Spleen (tissue), 7 donors: ENCODE results near the gene RASA3.

ENCODE experiments used
- CTCF ChIP-seq, 11 experiments: fragments of 200-600 bp in 7 of 11; fragments of 450-650 bp in 4 of 11; sonication (generic) in 4 of 11; IDR thresholded peaks in 8 of 11; conservative IDR thresholded peaks in 3 of 11; 1 replicate in 7 of 11; 2 replicates in 4 of 11; pipeline versions ENCODE4 v1.4.0 to v1.8.0; 2016 to 2021; ENCODE audit warnings: antibody characterized with exemption in 11 of 11, inconsistent platforms in 4 of 11, mild to moderate bottlenecking in 1 of 11
- POLR2A ChIP-seq, 3 donors: fragments of 450-650 bp; IDR thresholded peaks; one replicate each; pipeline ENCODE4 v1.5.1; 2017; ENCODE audit warnings: antibody characterized with exemption in 3 of 3, mild to moderate bottlenecking in 1 of 3
- donor health status: DM: no; HTN: no; CAD: no; lungs with moderate emphysema.
- donor health status: DM: no; HTN: no; CAD: no.
- donor health status: DM: no; HTN: no; CAD: no.

GRCh38 chr13:114097212-114097892, 35.1 kb downstream of the RASA3 start:
- TF ChIP-seq CTCF (IDR thresholded peaks at IDR 0.05 in 8 of 11, conservative IDR thresholded peaks at IDR 0.05 in 3 of 11) (no peak), POLR2A (IDR thresholded peaks at IDR 0.05) (no peak)
